WTC11 (cell line): Measurements from ENCODE around the gene LMAN2. TPM values are rescaled to one million over a fixed set of nuclear protein-coding genes. Genes with fewer than 3 reads are reported as not detected.

ENCODE experiments used
- ATAC-seq: fragments of 200-7000 bp; cut with Tn5 transposase; 2 replicates; pipeline ENCODE4 v1.10.0; 2021; ENCODE audit warnings: mild to moderate bottlenecking, moderate library complexity
- CTCF ChIA-PET: fragments of 300-600 bp; sonication (Branson Sonifier 250); formaldehyde crosslinking; loops from one replicate; lab custom pipeline; 2021; ENCODE audit warnings: antibody characterized with exemption; lab: Charles Lee
- POLR2A ChIA-PET: fragments of 350-600 bp; sonication (Branson Sonifier 250); formaldehyde crosslinking; loops from one replicate; lab custom pipeline; 2021; ENCODE audit warnings: antibody characterized with exemption; lab: Charles Lee
- DNase-seq: peaks from one replicate; pipeline ENCODE4 v3.0.0; 2021; ENCODE audit warnings: low spot score
- H3K27ac Mint-ChIP-seq: 2 replicates; pipeline ENCODE4 v1.8.0; 2021; ENCODE audit warnings: mixed read lengths
- H3K27me3 Mint-ChIP-seq: 2 replicates; pipeline ENCODE4 v1.8.0; 2021; ENCODE audit warnings: low read depth, mild to moderate bottlenecking, moderate library complexity, mixed read lengths
- H3K36me3 Mint-ChIP-seq: 2 replicates; pipeline ENCODE4 v1.8.0; 2021; ENCODE audit warnings: mixed read lengths
- H3K4me1 Mint-ChIP-seq: 2 replicates; pipeline ENCODE4 v1.8.0; 2022; ENCODE audit warnings: mixed read lengths
- H3K4me3 Mint-ChIP-seq: 2 replicates; pipeline ENCODE4 v1.8.0; 2021; ENCODE audit warnings: mild to moderate bottlenecking, moderate library complexity, mixed read lengths
- H3K9me3 Mint-ChIP-seq: 2 replicates; pipeline ENCODE4 v1.8.0; 2021; ENCODE audit warnings: mixed read lengths
- CDX4 ChIP-seq: fragments of 250-450 bp; sonication (Bioruptor Pico); IDR thresholded peaks from 2 replicates; pipeline ENCODE4 v1.9.0; 2021; ENCODE audit warnings: moderate library complexity, mild to moderate bottlenecking, inconsistent platforms, borderline replicate concordance
- E2F4 ChIP-seq: sonication (generic); formaldehyde crosslinking; IDR thresholded peaks from 2 replicates; pipeline ENCODE4 v1.8.1; 2022; ENCODE audit warnings: low read depth, mild to moderate bottlenecking, moderate library complexity, missing genetic modification reagents, borderline replicate concordance
- ELF4 ChIP-seq: sonication (generic); formaldehyde crosslinking; IDR thresholded peaks from 2 replicates; pipeline ENCODE4 v1.8.1; 2022; ENCODE audit warnings: low read depth, mild to moderate bottlenecking, moderate library complexity, missing genetic modification reagents
- KAT7 ChIP-seq: sonication (generic); formaldehyde crosslinking; IDR thresholded peaks from 2 replicates; pipeline ENCODE4 v1.8.1; 2023; ENCODE audit warnings: missing genetic modification reagents, mild to moderate bottlenecking, borderline replicate concordance
- PRDM15 ChIP-seq: sonication (generic); formaldehyde crosslinking; IDR thresholded peaks from 2 replicates; pipeline ENCODE4 v1.8.0; 2022; ENCODE audit warnings: missing genetic modification reagents
- total RNA-seq: library from RNA; stranded (reverse); gene quantifications from 3 replicates; pipeline ENCODE4 v1.2.3, GENCODE V29; 2021
- TF ChIP-seq, protein P1 (sequence below): fragments of 250-450 bp; sonication (Bioruptor Pico); conservative IDR thresholded peaks from 2 replicates; pipeline ENCODE4 v1.9.0; 2021; ENCODE audit warnings: mild to moderate bottlenecking
- TF ChIP-seq, protein P2 (sequence below): fragments of 200-600 bp; IDR thresholded peaks from 2 replicates; pipeline ENCODE4 v1.8.0; 2022; ENCODE audit warnings: antibody characterized with exemption

The LMAN2 gene
- total RNA-seq, 1 experiment from 2014 or later, result 162 TPM

GRCh38 chr5:177369645-177370440, 18.4 kb upstream of the LMAN2 start (continued):
- no peak for TF ChIP-seq PRDM15 (CRISPR knock-in tag)
- TF ChIP-seq, protein P1, sequence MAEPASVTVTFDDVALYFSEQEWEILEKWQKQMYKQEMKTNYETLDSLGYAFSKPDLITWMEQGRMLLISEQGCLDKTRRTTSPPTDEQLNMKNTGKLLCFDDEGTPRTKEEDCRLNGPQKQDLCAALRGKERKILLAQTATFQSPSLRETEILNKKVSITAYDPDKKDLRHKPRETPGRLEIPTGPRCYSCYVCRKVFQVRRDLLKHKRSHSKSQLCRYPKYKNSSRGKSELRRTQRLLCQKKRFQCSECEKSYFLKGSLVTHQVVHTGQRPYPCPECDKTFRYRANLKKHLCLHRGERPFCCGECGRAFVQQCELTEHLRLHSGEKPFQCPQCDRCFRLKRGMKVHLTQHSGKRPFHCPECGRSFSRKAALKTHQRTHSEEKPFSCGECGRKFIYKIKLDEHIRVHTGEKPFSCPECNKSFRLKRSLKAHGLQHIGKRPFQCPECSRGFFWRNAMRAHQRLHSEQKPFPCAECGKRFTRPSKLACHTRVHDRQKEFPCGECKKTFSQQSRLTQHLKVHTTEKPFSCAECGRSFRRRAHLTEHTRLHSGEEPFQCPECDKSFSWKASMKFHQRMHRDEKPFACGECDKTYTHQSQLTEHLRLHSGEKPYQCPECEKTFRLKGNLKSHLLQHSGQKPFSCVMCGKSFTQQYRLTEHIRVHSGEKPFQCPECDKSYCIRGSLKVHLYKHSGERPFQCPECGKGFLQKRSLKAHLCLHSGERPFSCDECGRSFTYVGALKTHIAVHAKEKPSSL (CRISPR knock-in tag), result no peak
- TF ChIP-seq KAT7, result no peak
- TF ChIP-seq ELF4 (CRISPR knock-in tag), result no peak

- Mint-ChIP-seq H3K9me3 (no peaks in the 10 kb centered on the region), H3K4me1 (peaks cover 61% of the 10 kb centered on the region), H3K27ac (peak overlapping the region; percentile 86), H3K27me3 (peaks cover 8% of the 10 kb centered on the region), H3K36me3 (peaks cover 13% of the 10 kb centered on the region), H3K4me3 (peak overlapping the region; percentile 88)
- DNase-seq (peak; percentile 58), ATAC-seq (no peak)
- POLR2A ChIA-PET, result interaction anchor here (1.4 to 1.8 kb wide), 3 partner anchors 57 to 128 kb away, joined by 4 to 9 read pairs (median 8); partner anchors contain the start of genes GRK6, MXD3 and PDLIM7
- no peak for TF ChIP-seq CDX4 (CRISPR knock-in tag)
- no peak for TF ChIP-seq E2F4 (CRISPR knock-in tag)
- TF ChIP-seq, protein P2, sequence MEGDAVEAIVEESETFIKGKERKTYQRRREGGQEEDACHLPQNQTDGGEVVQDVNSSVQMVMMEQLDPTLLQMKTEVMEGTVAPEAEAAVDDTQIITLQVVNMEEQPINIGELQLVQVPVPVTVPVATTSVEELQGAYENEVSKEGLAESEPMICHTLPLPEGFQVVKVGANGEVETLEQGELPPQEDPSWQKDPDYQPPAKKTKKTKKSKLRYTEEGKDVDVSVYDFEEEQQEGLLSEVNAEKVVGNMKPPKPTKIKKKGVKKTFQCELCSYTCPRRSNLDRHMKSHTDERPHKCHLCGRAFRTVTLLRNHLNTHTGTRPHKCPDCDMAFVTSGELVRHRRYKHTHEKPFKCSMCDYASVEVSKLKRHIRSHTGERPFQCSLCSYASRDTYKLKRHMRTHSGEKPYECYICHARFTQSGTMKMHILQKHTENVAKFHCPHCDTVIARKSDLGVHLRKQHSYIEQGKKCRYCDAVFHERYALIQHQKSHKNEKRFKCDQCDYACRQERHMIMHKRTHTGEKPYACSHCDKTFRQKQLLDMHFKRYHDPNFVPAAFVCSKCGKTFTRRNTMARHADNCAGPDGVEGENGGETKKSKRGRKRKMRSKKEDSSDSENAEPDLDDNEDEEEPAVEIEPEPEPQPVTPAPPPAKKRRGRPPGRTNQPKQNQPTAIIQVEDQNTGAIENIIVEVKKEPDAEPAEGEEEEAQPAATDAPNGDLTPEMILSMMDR, result peak; percentile 35; the same call in 1 of the 2 replicates
- CTCF ChIA-PET, result interaction anchor here (0.6 to 13.2 kb wide), 22 partner anchors 9 to 128 kb away, joined by 3 to 216 read pairs (median 10); partner anchors contain the start of genes LMAN2, MXD3, PDLIM7 and PFN3
Observed at GRCh38 chr5:177368869-177369644, 17.6 kb upstream of the LMAN2 start.
